ENCODE measurements around the gene POU3F3.

The POU3F3 gene

DNA sequence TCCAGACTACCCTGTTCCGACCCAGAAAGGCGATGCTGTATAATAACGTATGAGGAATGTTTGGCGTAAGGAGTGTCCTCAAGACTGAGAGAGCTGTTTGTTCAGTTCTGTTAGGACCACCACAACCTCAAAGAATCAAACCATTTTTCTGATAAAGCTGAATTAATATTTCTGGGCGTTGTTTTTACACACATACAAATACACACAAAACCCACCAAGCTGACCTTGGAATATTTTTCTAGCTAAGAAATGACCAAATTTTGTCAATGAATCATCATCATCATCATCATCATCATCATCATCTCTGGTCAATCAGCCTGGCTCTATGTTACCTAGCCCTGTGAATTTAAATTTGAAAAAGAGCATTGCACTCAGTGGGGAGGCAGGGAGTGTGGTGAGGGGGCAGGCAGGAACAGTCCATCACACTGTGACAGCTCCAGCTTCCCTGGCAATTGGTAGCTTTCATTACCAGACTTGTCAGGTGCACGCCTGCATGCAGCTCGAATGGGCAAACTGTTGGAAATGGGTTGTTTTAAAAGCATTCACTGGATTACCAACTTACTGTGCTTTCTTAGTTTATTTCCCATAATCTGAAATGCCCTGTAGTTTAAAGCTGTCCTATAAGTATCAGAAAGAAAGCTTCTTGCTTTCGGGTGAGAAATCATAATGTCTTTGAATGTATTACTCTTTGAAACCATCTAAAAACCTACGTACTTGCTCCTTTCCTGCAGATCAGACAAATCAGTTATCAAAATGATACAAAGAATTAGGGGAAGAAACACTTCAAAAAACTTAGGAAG, 6.9 kb upstream of the POU3F3 start:
- no peak for DNase-seq

DNA sequence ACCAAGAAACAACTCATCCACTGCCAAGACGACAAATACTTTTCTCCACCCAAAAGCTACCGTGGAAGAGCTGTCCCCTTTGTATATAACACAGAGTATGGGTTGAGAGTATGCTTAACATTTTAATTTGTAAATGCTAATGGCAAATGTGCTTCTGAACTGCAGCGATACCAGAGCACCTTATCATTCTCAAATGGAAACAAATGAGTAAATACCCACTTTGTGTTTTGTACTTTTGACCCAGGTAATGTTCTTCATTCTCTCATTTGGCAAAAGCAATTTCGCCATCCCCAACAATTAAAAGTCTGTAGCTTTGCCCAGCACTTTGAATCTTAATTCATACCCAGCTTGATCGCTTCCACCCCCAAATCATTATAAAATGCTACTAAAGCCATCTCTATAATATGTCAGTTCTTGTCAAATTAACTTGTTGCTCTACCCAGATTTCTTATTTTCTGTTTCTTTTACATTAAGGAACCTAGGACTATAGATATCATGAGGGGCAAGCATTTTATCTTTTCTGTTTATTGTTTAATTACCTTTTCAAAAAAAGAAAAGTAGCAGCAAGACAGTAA, 6.2 kb upstream of the POU3F3 start:
- no peak for DNase-seq

DNA sequence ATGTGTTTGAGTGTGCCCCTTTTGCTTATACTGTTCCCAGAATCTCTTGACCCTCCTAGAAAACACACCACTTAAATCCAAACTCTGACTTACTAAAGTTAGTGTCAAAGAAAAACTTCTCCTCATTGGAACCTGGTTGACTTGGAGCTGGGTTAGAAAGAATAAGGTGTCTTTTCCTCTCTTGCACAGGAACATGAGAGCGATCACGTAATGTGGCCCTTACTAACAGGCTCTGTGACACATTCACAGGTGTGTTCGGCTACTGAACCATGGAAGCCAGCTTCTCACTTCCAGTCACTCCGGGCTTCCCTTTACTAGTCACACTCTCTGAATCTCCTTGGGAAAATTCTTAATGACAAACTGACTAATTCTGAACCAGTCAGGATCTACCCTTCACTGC, 5.4 kb upstream of the POU3F3 start:
- no peak for DNase-seq

DNA sequence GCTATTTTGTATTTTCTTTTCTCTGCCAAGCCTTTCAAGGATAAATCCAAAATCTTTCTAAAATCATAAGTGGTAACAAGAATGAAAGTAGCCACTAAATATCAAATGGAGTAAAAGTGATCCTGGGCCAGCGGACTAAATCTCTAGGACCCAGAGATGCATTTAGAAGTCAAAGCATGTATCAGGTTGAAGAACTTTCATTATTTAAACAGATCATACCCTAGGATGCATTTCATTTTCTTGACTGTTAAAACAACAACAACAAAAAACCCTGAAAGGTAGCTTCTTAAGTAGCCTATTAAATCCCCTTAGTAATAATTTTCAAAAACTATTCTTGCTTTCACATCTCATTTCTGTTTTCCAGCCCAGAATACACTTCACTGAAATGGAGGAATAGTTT, 4.8 kb upstream of the POU3F3 start:
- DNase-seq: no peak

DNA sequence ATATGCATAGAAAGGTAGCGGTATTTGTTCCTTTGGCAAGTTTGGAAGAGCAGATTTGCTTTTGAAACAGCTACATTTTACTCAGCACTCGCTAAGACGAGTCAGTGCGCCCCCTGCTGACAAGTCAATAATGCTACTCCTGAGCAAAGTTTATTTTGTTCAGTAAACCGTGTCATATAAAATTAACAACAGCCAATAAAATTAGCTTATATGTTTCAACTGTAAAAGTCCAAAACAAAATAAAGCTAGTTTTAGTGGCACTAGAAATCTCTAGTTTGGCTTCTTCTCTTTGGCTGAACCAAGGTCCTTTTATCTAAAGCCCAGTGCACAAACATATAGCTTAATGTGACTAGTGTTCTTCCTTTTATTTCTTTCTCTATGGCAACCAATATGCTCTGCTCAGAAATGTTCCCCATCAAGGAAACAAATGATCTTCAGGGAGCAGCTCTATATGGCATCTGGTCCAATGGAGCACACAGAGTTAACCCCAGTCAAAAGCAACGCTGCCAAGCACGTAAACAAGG, 4.2 kb upstream of the POU3F3 start:
- DNase-seq: peak in 38 of 56 donors; percentile 27 to 83 (median 64)

- peak in 3 of 56 donors; percentile 35 to 50 (median 37) for DNase-seq
These were observed 3.3 kb upstream of the POU3F3 start for GRCh38 chr2:104850361-104851290.

DNA sequence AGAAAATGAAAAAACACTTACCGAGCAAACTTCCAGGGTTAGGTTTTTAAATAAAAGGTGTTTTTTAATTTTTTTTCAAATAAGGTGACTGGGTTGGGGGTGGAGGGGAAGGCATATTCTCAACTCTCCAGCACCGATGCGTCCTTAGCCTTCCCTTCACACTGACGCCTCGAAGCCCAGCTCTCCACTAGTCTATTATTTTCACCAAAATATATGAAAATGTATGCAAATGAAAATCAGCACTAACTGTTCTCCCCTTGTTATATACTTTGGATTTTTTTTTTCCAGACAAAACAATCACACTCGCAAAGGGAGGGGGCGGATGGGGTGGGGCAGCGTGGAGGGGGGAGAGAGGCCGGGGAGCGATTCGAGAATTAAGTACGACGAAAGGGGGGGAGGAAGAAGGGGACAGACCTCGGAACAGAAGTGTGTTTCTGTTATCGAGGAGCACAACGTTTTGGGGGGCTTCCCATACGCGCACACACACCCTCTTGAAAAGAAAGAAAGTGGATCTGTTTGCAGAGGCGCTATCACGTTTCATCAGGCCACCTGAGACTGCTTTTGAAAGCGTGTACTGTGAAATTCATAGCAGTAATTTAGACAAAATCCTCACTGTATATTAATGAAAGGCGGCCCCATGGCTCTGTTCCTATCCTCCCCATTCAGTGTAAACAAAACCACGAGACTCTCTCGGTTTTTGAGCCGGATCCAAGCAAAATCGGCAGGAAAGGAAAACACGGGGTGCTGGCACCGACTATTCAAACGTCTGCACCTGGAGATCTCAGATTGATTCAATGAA, 2.4 kb upstream of the POU3F3 start:
- peak in 7 of 56 donors; percentile 32 to 81 (median 44) for DNase-seq

GRCh38 chr2:104852090-104852666, 1.7 kb upstream of the POU3F3 start:
- peak in 14 of 56 donors; percentile 56 to 90 (median 78) for DNase-seq

GRCh38 chr2:104854498-104855220, 744 bp downstream of the POU3F3 start:
- DNase-seq: peak in 2 of 56 donors; percentile 51 to 54

DNA sequence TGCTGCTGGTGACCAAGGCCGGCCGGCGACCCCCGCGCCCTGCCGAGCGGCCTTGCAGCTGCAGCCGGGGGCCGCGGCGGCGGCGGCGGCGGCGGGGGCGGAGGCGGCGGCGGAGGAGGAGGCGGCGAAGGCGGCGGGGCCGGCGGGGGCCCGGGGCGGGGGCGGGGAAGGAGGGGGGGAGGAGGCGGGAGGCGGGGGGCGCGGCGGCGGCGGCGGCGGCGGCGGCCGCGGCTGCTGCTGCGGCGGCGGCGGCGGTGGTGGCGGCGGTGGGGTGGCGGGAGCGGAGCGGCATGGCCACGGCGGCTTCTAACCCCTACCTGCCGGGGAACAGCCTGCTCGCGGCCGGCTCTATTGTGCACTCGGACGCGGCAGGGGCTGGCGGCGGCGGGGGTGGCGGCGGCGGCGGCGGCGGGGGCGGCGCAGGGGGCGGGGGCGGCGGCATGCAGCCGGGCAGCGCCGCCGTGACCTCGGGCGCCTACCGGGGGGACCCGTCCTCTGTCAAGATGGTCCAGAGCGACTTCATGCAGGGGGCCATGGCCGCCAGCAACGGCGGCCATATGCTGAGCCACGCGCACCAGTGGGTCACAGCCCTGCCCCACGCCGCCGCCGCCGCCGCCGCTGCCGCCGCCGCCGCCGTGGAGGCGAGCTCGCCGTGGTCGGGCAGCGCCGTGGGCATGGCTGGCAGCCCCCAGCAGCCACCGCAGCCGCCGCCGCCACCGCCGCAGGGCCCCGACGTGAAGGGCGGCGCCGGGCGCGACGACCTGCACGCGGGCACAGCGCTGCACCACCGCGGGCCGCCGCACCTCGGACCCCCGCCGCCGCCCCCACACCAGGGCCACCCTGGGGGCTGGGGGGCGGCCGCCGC, 1.5 kb downstream of the POU3F3 start:
- DNase-seq: peak in 1 of 56 donors; percentile 54

DNA sequence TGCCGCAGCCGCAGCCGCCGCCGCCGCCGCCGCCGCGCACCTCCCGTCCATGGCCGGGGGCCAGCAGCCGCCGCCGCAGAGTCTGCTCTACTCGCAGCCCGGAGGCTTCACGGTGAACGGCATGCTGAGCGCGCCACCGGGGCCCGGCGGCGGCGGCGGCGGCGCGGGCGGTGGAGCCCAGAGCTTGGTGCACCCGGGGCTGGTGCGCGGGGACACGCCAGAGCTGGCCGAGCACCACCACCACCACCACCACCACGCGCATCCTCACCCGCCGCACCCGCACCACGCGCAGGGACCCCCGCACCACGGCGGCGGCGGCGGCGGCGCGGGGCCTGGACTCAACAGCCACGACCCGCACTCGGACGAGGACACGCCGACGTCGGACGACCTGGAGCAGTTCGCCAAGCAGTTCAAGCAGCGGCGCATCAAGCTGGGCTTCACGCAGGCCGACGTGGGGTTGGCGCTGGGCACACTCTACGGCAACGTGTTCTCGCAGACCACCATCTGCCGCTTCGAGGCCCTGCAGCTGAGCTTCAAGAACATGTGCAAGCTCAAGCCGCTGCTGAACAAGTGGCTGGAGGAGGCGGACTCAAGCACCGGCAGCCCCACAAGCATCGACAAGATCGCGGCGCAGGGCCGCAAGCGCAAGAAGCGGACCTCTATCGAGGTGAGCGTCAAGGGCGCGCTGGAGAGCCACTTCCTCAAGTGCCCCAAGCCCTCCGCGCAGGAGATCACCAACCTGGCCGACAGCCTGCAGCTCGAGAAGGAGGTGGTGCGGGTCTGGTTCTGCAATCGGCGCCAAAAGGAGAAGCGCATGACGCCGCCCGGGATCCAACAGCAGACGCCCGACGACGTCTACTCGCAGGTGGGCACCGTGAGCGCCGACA, 2.4 kb downstream of the POU3F3 start:
- peak in 4 of 56 donors; percentile 34 to 72 (median 59) for DNase-seq

- DNase-seq: no peak
These were observed 3.0 kb downstream of the POU3F3 start for GRCh38 chr2:104856973-104857261.

GRCh38 chr2:104857262-104858005, 3.5 kb downstream of the POU3F3 start:
- peak in 3 of 56 donors; percentile 32 to 49 (median 47) for DNase-seq

DNA sequence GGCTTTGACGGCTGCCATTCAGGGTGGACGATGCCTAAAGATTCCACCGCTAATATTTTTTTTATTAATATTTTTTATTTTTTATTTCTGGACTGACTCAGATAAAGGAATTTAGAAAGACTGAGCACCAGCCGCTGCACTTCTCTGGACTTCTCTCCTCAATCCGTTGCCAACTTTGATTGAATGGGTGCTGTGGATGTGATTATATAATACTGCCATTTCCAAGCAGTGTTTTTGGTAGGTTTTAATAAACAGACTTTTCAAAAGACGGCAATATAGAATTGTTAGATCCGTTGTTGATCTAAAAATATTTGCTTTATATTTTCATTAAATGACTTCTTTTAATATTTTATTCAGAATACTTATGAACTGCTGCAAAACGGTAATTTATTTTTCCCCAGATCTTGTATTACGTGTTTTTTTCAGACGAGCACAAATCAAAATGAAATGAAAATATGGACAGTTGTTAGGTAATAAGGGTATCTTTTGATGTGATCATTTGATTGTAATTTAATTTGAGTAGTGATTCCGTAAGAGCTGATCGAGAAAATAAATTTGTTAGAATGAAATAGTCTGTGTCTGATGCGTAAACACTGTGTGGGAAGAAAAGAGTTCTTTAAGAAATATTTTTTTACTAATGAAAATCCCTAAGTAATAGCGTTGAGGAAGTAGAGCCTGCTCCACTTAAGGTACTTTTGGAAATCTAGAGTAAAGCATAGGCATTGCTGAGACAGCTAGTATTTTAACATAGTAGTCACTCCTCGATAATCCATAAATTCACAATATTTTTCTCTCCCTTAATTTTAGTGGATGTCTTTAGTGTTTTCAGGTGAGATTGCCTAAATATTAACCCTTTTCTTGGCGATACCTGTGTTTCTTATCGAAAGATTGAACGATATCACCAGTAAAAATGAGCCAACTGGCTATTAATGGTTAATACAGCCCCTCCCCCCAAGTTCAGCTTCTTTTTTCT, 4.4 kb downstream of the POU3F3 start:
- DNase-seq: no peak

GRCh38 chr2:104859291-104859765, 5.4 kb downstream of the POU3F3 start:
- no peak for DNase-seq
